Ishikawa (cell line): Measurements from ENCODE around the gene ENTREP3.

Experiments used
- CEBPB ChIP-seq: IDR thresholded peaks from 2 replicates; pipeline ENCODE4 v1.6.1; 2012
- CREB1 ChIP-seq: IDR thresholded peaks from 2 replicates; pipeline ENCODE4 v1.6.1; 2012; ENCODE audit warnings: low read depth
- EGR1 ChIP-seq: IDR thresholded peaks from 2 replicates; pipeline ENCODE4 v1.6.1; 2012
- EP300 ChIP-seq: IDR thresholded peaks from 2 replicates; pipeline ENCODE4 v1.6.1; 2012; ENCODE audit warnings: borderline replicate concordance
- FOXM1 ChIP-seq: IDR thresholded peaks from 2 replicates; pipeline ENCODE4 v1.6.1; 2012; ENCODE audit warnings: low read depth, borderline replicate concordance
- NFIC ChIP-seq: IDR thresholded peaks from 2 replicates; pipeline ENCODE4 v1.6.1; 2012
- RAD21 ChIP-seq: IDR thresholded peaks from 2 replicates; pipeline ENCODE4 v1.6.1; 2012; ENCODE audit warnings: low read depth
- REST ChIP-seq: IDR thresholded peaks from 2 replicates; pipeline ENCODE4 v1.6.1; 2012; ENCODE audit warnings: low read depth, mild to moderate bottlenecking
- TAF1 ChIP-seq: IDR thresholded peaks from 2 replicates; pipeline ENCODE4 v1.6.1; 2012; ENCODE audit warnings: low read depth, mild to moderate bottlenecking
- TCF12 ChIP-seq: IDR thresholded peaks from 2 replicates; pipeline ENCODE4 v1.6.1; 2012; ENCODE audit warnings: low read depth
- TEAD4 ChIP-seq: IDR thresholded peaks from 2 replicates; pipeline ENCODE4 v1.6.1; 2012
- USF1 ChIP-seq: IDR thresholded peaks from 2 replicates; pipeline ENCODE4 v1.6.1; 2012
- YY1 ChIP-seq: IDR thresholded peaks from 2 replicates; pipeline ENCODE4 v1.6.1; 2012; ENCODE audit warnings: low read depth
- ZBTB7A ChIP-seq: IDR thresholded peaks from 2 replicates; pipeline ENCODE4 v1.6.1; 2012; ENCODE audit warnings: low read depth
- TF ChIP-seq, protein P1 (sequence below): IDR thresholded peaks from 2 replicates; pipeline ENCODE4 v1.6.1; 2012

ENTREP3 gene

DNA sequence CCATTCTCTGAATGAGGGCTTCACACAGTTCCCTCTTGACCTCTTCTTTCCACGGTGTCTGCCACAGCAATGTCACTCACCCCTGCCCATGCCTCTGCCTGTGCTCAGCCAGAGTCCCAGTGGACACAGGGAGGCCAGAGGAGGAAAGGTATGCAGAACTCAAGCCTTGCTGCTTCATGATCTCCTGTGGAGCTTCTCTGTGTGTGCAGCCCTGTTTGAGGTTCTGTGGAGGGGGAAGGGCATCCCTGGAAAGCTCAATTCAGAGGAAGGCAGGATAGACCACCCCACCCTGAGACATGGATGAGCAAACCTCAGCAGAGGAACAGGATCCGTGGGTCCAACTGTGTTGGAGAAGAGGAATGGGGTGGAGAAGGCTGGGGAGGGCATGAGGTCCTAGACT lies 24.0 kb upstream of the ENTREP3 start:
- TF ChIP-seq CREB1: no peak
- no peak for TF ChIP-seq USF1
- TF ChIP-seq TCF12: no peak
- TF ChIP-seq TAF1: no peak
- TF ChIP-seq FOXM1: no peak
- no peak for TF ChIP-seq EGR1
- no peak for TF ChIP-seq CEBPB
- no peak for TF ChIP-seq REST
- TF ChIP-seq NFIC: no peak
- no peak for TF ChIP-seq EP300
- no peak for TF ChIP-seq RAD21

GRCh38 chr1:155278689-155279160 lies 23.4 kb upstream of the ENTREP3 start:
- TF ChIP-seq EGR1 (no peak), EP300 (no peak), TEAD4 (no peak), CREB1 (no peak), NFIC (no peak), TCF12 (no peak), RAD21 (no peak), YY1 (no peak)

- TF ChIP-seq RAD21 (peak; percentile 42; the same call in 1 of the 2 replicates), REST (peak; percentile 90), ZBTB7A (peak; percentile 99), NFIC (no peak), CEBPB (no peak), TAF1 (no peak; the same call in 1 of the 2 replicates), EGR1 (peak; percentile 100)
- TF ChIP-seq, protein P1, sequence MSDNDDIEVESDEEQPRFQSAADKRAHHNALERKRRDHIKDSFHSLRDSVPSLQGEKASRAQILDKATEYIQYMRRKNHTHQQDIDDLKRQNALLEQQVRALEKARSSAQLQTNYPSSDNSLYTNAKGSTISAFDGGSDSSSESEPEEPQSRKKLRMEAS: 0 out of 2 replicates have a peak, but pooled peaks have one; percentile 17
Measured at GRCh38 chr1:155277902-155278688, 22.8 kb upstream of the ENTREP3 start.

GRCh38 chr1:155277070-155277901 lies 22.0 kb upstream of the ENTREP3 start, which contains the start of gene HCN3:
HCN3 (plus strand) TSS chr1:155277463; CDS start chr1:155277591, 128 bp downstream.
- TF ChIP-seq TAF1 (no peak), RAD21 (no peak; the same call in 1 of the 2 replicates), YY1 (no peak), EGR1 (peak; percentile 38; the same call in 1 of the 2 replicates), NFIC (no peak; the same call in 1 of the 2 replicates), ZBTB7A (peak; percentile 49; the same call in 1 of the 2 replicates), TEAD4 (no peak), TCF12 (no peak)
- TF ChIP-seq, protein P1: peak; percentile 94

DNA sequence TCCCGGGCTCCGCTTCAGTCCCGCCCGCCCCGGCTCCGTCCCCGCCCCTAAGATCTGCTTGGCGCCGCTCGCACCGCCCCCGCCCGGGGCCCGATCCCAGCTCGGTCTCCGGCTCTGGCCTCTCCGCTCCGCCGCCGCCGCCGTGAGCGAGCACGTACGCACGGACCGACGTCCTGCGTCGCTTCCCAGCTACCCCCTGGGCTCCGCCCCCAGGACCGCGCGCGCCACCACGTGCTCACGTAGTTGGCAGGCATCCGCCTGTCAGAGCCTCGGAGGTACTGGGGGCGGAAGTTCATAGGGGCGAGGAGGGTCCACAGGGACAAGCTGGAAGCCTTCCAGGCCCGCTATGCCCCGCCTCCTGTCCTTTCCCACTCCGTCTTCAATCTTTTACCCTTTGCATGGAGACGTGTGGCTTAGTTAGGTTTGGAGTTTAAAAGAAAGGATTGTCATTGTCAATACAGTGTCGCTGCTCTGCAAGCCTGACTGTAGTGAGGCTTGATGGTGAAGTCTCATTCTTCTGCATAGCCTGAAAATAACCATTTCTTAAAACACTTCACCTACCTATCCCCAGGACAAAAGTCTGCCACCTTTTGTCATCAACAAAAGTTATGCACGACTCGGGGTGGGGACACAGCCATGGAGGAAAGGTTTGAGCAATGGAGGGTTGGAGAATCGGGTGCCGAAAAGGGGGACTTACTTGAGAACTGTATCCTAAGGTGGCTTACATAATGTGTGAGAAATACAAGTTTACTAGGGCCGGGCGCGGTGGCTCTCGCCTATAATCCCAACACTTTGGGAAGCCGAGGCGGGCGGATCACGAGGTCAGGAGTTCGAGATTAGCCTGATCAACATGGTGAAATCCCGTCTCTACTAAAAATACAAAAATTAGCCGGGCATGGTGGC lies 18.3 kb upstream of the ENTREP3 start, which contains the start of gene CLK2:
Gene CLK2, minus strand, starts transcription at position 162 of the 903 bp plus-strand sequence. CDS start 2,527 bp downstream, outside the sequence.
- TF ChIP-seq USF1: peak; percentile 97
- no peak; the same call in 1 of the 2 replicates for TF ChIP-seq CREB1
- no peak for TF ChIP-seq RAD21
- TF ChIP-seq TEAD4: no peak
- TF ChIP-seq NFIC: peak; percentile 79
- TF ChIP-seq YY1: no peak
- peak; percentile 86; the same call in 1 of the 2 replicates for TF ChIP-seq ZBTB7A
- TF ChIP-seq TCF12: peak; percentile 26; the same call in 1 of the 2 replicates
- no peak for TF ChIP-seq REST
- peak; percentile 53; the same call in 1 of the 2 replicates for TF ChIP-seq EGR1
- no peak for TF ChIP-seq FOXM1
- peak; percentile 92 for TF ChIP-seq TAF1
- TF ChIP-seq, protein P1: peak; percentile 98
- TF ChIP-seq CEBPB: no peak
- no peak; the same call in 1 of the 2 replicates for TF ChIP-seq EP300
